K562 (cell line): Measurements from ENCODE around the gene GCDH.

Experiments used
- CTBP1 ChIP-seq: fragments of 450-650 bp; IDR thresholded peaks from 2 replicates; pipeline ENCODE4 v1.6.1; 2016; ENCODE audit warnings: borderline replicate concordance
- CTCF ChIP-seq, 3 experiments: IDR thresholded peaks in 2 of 3; conservative IDR thresholded peaks in 1 of 3; 2 replicates each; pipeline ENCODE4 v1.5.1; 2011 to 2012; ENCODE audit warnings: low read length in 3 of 3, mild to moderate bottlenecking in 3 of 3, control low read depth in 2 of 3, improper control_type of control experiment in 1 of 3, inconsistent platforms in 1 of 3, low read depth in 1 of 3, mixed read lengths in 1 of 3, moderate library complexity in 1 of 3; ENCODE audit not compliant: insufficient read depth in 2 of 3
- FUS ChIP-seq: fragments of 200-400 bp; formaldehyde crosslinking; optimal IDR thresholded peaks from 2 replicates; pipeline ENCODE3; 2017; ENCODE audit warnings: low read depth, low read length
- HMBOX1 ChIP-seq: sonication (generic); IDR thresholded peaks from 2 replicates; pipeline ENCODE4 v1.6.1; 2016
- SETDB1 ChIP-seq: IDR thresholded peaks from one replicate; pipeline ENCODE4 v1.6.1; 2012; ENCODE audit warnings: low read length, control low read depth, inconsistent platforms
- SRSF9 ChIP-seq: fragments of 200-400 bp; formaldehyde crosslinking; IDR thresholded peaks from 2 replicates; pipeline ENCODE4 v1.6.1; 2017; ENCODE audit warnings: low read depth, low read length, borderline replicate concordance
- ZNF24 ChIP-seq: fragments of 450-650 bp; IDR thresholded peaks from 2 replicates; pipeline ENCODE4 v1.6.1; 2016

GRCh38 chr19:12922959-12923358 is 32.0 kb downstream of the GCDH start:
- TF ChIP-seq HMBOX1: no peak
- TF ChIP-seq SETDB1: no peak
- TF ChIP-seq FUS: no peak
- no peak for TF ChIP-seq ZNF24
- TF ChIP-seq SRSF9: no peak
- TF ChIP-seq CTCF (IDR thresholded peaks at IDR 0.05 in 2 of 3, conservative IDR thresholded peaks at IDR 0.05 in 1 of 3; ENCODE audit: insufficient read depth in 2 of 3, low read depth in 1 of 3, low read length in 3 of 3): no peak
- TF ChIP-seq CTBP1: no peak
